ENCODE results near the gene TOP2B. TPM values are rescaled to one million over a fixed set of nuclear protein-coding genes. Genes with fewer than 3 reads are reported as not detected.

Gene TOP2B
- total RNA-seq, 1 donor: 76.6 TPM

- TF ChIP-seq, protein P1, sequence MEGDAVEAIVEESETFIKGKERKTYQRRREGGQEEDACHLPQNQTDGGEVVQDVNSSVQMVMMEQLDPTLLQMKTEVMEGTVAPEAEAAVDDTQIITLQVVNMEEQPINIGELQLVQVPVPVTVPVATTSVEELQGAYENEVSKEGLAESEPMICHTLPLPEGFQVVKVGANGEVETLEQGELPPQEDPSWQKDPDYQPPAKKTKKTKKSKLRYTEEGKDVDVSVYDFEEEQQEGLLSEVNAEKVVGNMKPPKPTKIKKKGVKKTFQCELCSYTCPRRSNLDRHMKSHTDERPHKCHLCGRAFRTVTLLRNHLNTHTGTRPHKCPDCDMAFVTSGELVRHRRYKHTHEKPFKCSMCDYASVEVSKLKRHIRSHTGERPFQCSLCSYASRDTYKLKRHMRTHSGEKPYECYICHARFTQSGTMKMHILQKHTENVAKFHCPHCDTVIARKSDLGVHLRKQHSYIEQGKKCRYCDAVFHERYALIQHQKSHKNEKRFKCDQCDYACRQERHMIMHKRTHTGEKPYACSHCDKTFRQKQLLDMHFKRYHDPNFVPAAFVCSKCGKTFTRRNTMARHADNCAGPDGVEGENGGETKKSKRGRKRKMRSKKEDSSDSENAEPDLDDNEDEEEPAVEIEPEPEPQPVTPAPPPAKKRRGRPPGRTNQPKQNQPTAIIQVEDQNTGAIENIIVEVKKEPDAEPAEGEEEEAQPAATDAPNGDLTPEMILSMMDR (IDR thresholded peaks at IDR 0.05; ENCODE audit: insufficient read depth, low read length): no peak
- no peak for DNase-seq (ENCODE audit: low read depth)
- no peak overlapping the region for H3K4me3 ChIP-seq (ENCODE audit: low read depth, low read length)
Observed at GRCh38 chr3:25610167-25610566, 54.5 kb downstream of the TOP2B start.

DNA sequence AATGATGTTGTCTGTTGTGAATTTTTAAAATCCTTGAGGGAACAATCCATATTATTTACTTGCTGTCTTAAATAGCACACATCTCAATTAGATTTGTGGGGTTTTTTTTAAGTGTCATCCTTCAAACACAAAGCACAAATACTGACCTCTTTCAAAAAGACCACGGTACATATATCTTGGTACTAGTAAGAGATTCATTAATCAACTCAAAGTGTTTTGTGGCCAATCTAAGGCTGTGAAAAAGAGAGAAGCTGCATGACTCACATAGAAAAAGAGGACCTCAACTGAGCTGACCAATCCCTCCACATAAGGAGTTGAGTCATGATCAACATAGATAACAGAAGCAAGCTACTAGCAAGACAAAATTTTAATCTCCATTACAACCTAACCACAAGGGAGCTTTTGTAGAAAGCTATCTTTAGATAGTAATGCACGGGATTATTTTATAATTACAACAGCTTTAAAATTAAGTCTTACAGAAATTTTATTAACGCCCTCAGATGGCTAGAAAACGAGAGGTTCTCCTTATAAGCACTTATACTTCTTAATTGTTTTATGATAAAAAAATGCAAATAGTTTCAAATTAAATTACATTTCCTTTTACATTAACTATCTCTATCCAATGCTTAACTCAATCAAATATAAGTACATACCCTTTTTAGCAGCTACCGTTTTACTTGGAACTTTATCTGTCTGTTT lies 60.5 kb downstream of the TOP2B start:
- H3K4me3 ChIP-seq (ENCODE audit: low read depth, low read length): no peak overlapping the region
- DNase-seq (ENCODE audit: low read depth): peak; percentile 87
- TF ChIP-seq, protein P1 (IDR thresholded peaks at IDR 0.05; ENCODE audit: insufficient read depth, low read length): no peak

DNA sequence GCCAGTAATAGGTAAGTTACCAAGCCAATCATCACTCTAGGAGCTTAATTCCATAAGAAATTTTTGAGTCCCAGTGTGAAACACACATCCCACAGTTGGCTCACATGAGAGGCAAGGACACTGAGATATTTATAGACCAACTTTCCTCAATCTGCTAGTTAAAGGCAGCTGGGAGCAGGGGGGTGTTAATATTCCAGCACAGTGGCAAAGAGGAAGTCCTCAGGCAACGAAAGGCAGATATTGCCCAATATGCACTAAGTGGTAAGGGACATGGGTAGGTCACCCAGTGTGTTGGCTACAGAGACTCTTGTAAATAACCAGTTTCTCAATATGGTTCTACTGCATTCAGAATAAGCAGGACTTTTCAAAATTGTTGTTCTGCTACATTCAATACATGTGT lies 61.0 kb downstream of the TOP2B start:
- H3K4me3 ChIP-seq (ENCODE audit: low read depth, low read length): no peak overlapping the region
- DNase-seq (ENCODE audit: low read depth): peak; percentile 9
- TF ChIP-seq, protein P1 (IDR thresholded peaks at IDR 0.05; ENCODE audit: insufficient read depth, low read length): no peak

DNA sequence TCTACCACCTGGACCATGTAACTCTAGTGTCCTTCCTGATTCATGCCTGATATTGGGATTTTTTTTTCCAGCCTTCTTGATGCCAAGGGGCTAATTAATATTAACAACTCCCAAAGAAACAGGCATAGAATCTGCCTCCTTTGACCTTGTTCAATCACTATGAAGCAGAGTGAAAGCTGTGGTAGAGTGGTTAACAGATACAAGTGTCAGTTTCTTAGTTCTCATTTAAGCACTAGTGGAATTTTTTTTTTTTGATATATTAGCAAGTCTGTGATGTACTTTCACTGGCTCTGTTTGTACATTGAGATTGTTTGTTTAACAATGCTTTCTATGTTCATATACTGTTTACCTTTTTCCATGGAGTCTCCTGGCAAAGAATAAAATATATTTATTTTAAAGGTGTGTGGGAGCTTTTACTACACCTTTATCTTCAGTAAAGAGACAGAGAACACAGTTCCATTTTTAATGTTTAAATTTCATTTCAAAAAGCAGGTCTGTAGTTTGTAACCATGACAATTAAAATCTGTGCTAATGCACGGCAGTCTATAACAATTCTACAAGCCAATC lies 67.1 kb downstream of the TOP2B start:
- DNase-seq (ENCODE audit: low read depth): no peak

GRCh38 chr3:25594007-25594502 lies 70.7 kb downstream of the TOP2B start:
- DNase-seq (ENCODE audit: low read depth): peak; percentile 88
- H3K4me3 ChIP-seq (ENCODE audit: low read depth, low read length): no peak overlapping the region
- TF ChIP-seq, protein P1 (IDR thresholded peaks at IDR 0.05; ENCODE audit: insufficient read depth, low read length): peak; percentile 66

More for the DNA sequence above, 67.1 kb downstream of the TOP2B start:
- H3K4me3 ChIP-seq (ENCODE audit: low read depth, low read length): no peak overlapping the region
- TF ChIP-seq, protein P1 (IDR thresholded peaks at IDR 0.05; ENCODE audit: insufficient read depth, low read length): no peak

DNA sequence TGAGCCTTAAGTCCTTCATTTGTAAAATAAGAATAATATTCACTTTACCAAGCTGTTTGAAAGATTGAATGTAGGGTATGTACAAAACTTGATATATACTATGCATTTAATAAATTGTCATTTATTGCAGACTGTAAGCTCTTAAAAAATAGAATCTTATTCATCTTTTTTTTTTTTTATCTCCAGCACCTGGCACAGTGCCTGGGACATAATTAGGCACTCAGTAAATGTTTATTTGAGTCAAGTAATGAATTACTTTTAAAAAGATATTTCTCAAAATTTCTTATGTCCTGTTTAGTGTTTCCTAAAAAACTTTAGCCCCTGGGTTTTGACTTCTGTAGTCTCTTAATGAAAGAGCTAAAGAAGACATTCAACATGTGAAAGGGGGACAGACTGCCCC lies 71.7 kb downstream of the TOP2B start:
- TF ChIP-seq, protein P1 (IDR thresholded peaks at IDR 0.05; ENCODE audit: insufficient read depth, low read length): no peak
- H3K4me3 ChIP-seq (ENCODE audit: low read depth, low read length): no peak overlapping the region
- DNase-seq (ENCODE audit: low read depth): no peak
